ENCODE data around the gene SDC1.
"Not testable (repeated sequence)": the region's sequence is repeated elsewhere in the genome, so short reads cannot be mapped to it uniquely, and the experiment has no call there.

Gene SDC1

DNA sequence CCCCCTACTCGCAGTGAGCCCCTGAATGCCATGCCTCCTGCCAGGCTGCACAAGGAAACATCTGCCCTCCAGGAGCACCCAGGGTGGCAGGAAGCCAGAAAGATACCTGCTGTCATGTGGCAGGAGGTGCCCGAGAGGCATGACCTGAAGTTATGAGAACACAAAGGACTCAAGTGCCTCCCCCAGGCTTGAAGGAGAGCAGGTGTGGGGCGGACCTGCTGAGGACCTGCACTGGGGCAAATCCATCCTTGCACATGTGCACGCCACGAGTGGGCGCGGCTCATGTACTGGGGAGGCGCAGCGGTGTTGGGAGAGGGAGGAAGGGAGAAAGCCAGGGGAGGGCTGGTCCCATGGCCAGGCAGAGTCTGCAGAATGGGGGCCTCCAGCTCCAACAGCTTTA is 26.9 kb downstream of the SDC1 start:
- DNase-seq (ENCODE audit: low read depth in 2 of 2), result no peak

DNA sequence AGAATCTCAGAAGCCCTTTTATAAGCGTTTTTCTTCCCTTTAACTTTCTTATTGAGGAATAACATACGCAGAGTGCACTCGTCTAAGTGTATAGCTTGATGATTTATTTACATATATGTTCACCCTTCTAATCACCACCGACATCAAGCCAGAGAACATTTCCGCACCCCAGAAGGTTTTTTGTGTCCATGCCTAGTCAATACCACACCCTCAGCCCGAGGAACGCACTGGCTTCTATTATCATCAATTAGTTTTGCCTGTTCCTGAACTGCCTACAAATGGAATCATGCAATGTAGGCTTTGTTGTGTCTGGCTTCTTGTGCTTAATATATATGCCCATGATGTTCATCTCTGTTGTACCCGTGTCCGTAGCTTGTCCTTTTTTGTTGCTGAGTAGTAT is 27.7 kb downstream of the SDC1 start:
- no peak for DNase-seq (ENCODE audit: low read depth in 2 of 2)

DNA sequence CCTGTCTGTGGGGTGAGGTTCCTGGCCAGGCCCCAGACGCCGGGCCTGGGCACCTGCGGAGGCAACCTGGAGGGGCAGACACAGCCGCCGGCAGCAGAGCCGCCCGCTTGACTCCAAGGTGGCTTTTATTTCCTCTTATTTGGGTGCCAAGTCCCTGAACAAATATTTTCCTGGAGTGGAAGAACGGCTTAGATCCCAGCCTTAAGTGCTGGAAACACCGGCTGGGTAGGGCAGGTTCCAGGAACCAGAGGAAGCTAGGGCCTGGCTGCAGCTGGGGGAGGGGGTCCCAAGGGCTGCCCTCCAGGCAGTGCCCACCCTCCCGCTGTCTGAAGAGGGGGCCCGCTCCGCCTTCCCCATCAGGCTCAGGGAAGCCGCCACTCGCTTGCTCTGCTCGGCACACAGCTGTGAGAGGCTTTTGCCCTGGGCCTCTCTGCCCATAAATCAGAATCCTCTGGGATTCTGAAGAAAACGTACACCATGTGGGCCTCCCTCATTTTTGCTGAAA is 28.2 kb downstream of the SDC1 start:
- no peak for DNase-seq (ENCODE audit: low read depth in 2 of 2)

DNA sequence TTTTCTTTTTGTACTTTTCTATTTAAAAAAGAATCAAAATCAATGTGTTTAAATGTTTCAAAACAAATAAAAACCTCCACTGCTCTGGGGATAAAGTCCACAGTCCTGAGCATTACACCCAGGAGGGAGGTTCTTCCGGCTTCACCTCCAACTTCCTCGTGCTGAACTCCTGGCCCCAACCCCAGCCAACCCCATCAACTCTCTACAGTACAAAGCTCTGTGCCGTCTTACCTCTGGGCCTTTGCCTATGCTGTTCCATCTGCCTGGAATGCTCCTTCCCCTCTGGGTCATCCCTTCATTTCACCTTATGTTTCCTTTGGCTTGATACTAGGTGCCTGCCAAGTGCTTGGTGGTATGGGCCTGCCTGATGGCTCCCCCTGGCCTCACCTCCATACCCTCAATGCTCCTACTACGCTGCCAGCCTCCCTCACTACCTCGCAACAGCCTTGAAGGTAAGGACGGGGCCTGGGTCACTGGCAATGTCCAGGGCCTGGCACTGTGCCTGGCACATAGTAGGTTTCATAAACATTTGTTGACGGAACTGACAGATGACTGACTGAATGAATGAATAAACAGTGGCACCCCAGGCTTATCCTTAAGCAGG is 28.8 kb downstream of the SDC1 start:
- DNase-seq (ENCODE audit: low read depth in 2 of 2), result no peak

DNA sequence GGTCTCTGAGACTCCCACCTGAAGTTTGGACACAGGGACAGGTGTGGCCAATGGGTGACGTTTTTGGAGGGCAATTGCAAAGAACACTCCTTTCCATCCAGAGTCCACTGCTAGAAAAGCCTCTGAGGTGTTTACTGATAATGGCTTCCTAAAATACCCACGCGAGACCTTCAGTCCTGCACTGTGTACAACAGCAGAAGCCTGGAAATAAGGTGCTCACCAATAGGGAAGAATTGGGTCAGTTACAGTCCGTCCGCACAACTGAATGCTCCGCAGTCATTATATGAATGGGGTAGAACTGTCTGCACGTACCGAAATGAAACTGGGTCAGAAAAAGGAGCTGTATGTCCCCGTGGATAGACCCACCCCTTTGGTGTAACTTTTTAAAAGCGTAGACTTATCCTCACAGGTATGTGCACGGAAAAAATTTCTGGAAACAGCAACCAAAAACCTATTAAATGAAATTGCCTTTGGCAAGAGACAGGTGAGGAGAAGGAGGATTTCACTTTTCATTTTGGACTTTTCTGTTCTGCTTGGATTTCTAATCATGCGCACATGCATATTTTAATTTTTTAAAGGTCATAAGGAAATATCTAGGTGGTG is 29.4 kb downstream of the SDC1 start:
- no peak for DNase-seq (ENCODE audit: low read depth in 2 of 2)

DNA sequence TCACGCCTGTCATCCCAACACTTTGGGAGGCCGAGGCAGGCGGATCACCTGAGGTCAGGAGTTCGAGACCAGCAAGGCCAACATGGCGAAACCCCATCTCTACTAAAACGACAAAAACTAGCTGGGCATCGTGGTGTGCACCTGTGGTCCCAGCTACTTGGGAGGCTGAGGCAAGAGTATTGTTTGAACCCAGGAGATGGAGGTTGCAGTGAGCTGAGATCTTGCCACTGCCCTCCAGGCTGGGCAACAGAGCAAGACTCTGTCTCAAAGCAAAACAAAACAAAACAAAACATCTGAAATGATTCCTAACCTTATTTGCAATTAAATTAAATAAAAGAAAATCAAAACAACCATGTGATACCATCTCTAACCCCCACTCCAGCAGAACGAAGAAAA is 29.9 kb downstream of the SDC1 start:
- not testable (repeated sequence) for DNase-seq (ENCODE audit: low read depth in 2 of 2)

DNA sequence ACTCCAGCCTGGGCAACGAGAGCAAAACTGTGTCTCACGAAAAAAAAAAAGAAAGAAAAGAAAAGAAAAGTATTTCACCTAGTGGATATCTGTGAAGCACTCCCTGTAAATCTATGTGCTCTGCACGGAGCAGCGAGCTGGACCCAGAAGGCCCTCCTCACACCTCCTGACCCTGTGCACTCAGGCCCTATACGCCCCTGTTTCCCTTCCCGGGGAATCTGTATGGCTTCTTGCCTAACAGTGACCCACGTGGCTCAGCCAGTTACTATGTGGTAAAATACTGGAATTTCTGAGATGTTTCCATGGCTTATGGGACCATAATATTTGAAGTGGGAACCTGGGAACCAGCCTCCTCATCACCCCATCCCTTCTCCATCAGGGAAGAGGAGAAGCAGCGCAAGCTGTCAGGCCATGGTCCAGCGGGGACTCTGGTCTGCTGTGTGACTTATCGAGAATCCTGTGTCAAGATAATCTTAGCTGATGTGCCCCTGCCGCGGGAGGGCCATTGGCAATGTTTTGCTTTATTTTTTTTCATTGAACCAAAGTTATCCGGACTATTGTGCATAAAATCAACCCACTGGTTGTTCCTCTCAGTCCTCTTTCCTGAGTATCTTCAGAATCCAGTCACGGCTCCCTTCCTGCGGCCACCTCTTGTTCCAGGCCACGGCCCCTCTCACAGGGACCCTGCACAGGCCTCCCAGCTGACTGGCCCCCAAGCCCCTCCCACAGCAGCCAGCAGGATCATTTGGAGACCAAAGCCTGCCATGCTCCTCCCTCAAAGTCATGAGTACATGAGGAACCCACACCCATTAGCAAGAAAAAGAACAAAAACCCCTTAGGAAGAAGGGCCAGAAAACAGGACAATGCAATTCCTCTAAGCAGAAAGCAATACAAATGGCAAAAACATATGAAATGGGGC is 30.6 kb downstream of the SDC1 start:
- no peak for DNase-seq (ENCODE audit: low read depth in 2 of 2)

DNA sequence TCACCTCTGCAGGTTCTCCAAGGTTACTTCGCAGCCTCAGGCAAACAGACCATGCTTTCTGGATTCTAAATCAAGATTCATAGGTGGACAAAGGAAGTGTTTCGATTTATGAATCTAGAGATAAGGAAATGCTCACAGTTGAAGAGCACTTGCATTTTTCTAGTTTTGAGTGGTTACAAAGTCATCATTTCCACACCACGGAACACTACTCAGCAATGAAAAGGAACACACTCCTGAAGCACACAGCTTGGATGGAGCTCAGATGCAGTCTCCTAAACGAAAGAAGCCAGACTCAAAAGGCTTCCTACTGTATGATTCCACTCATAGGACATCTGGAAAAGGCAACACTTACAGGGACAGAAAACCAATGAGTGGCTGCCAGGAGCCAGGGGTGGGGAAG is 31.7 kb downstream of the SDC1 start:
- DNase-seq (ENCODE audit: low read depth in 2 of 2), result no peak

DNA sequence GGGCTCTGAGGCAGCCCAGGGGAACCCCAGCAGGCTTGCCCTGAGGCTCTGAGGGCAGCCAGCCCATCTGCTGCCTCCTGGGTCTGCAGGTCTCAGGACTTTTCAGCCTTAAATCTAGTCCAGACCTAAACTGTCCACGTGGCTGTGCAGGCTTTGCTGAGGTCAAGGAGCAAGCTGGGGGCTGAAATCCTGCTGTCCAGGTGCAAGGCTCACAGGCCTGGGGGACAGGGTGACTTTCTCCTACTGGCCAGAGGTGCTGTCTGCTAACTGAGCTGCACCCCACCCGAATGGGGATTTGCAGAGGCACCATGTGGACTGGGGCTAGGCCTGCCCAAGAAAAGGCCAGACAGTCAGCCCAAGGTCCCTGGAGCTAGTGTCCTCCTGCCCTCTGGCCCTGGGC is 32.1 kb downstream of the SDC1 start:
- no peak for DNase-seq (ENCODE audit: low read depth in 2 of 2)

DNA sequence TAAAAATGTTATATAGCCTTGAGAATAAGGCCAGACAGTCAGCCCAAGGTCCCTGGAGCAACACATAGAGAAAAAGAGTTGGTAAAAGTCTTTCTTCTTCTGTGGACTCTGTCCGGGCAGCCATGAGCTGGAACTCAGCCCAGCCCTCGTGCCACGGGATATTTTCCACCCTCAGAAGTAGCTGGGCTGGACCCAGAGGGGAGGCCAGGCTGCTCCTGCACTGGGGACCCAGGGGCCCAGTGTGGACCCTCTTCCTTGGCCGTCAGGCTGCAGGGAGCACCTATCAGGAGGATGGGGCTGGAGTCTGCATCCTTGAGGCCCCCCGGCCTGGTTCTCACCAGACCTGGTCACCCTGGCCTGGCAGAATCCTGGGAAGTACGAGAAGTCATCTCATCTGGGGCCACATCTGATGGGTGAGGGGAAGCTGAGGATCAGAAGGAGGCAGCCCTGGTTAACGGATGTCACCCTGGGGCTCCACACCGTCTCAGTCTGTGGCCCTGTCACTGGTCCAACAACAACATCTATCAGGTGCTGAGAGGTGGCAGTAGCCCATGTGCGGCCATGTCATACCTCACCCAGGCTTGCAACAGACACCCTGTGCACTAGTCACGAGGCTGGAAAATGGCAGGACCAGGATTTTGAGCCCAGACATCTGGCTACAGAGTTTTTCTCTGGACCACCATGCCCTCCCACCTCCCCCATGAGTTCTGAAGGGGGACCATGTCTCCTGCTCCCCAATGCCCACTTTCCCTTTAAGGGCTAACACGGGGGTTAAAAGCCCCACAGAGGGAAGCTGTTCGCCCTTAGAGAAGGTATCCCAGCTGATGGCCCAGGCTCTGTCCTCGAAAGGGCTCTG is 33.0 kb downstream of the SDC1 start:
- DNase-seq (ENCODE audit: low read depth in 2 of 2), result no peak

DNA sequence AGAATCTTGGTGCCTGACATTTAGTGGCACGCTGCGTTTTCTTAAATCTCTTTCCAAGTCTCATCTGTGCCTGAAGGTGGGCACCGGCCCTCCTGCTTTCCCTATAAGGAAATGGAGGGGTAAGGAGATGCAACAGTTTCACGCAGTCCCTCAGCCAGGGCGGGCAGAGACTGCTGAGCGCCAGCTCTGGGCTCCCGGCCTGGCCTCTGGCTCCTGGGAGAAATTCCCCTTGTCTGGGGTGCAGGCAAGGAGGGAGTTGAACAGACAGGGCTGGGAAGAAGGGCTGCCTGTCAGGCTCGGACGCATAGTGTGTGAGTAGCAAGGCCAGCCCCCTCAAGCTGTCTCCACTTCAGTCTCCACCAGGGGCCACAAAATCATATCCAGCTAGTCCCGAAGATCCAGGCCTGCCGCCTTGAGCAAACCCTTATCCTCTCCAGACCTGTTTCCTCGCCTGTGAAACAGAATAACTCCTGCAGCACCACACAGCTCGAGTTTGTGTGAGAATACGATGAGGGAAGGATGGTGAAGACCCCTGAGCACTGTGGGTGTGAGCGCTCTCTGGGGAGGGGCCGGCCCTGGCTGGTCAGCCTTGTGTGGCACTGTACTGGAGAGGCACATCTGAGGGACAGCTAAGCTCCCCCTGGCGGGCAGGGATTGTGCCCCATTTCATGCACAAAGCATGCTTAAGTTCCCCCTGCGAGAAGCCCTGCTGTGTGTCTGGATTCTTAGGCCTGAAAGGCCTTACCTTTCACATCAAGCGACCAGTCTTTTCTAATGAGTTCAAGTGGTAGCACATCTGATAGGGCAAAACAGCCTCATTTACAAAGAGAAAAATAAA is 33.8 kb downstream of the SDC1 start:
- no peak for DNase-seq (ENCODE audit: low read depth in 2 of 2)

DNA sequence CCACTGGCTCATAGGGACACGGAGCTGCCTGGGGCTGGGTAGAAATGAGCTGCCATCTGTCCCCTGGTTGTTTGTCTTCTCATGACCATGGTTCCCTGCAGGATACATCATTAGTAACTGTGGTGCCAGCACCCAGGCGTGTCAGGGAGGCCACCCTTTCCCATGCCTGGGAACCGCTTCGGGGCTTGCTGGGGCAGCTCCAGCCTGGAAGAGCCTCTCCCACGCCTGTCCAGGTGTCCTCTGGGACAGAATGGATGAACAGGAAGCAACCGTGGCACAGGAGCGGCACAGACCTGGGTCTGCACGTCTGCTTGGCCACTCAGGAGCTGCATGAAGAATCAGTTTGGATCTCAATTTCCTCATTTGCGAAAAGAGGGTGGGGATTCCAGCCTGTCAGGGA is 34.8 kb downstream of the SDC1 start:
- no peak for DNase-seq (ENCODE audit: low read depth in 2 of 2)

DNA sequence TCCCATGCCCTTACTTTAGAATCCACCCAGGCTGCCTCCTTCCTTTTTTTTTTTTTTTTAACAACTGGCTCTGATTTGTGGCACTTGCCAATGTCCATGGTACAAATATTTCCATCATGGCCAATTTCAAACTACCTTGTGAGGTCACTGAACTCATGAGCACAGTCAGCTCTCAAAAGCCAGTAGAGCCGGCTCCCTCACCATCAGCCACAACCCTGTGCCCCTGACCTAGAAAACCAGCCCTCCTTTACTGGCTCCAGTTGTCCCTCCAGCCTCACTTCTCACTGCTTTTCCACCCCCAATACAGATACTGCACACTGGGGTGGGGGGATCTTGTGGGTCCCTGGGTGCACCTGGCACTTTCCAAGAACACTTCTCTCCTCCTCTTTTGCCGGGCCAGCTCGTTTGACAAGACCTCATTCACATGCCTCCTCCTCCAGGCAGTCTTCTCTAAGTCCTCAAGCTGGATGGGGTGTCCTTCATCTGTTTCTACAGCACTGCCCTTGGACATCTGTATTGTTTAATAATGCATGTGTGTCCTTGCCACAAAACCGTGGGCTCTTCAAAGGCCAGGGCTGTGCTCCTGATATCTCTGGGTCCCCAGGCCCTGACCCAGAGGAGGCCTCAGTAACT is 35.5 kb downstream of the SDC1 start:
- DNase-seq (ENCODE audit: low read depth in 2 of 2), result no peak

DNA sequence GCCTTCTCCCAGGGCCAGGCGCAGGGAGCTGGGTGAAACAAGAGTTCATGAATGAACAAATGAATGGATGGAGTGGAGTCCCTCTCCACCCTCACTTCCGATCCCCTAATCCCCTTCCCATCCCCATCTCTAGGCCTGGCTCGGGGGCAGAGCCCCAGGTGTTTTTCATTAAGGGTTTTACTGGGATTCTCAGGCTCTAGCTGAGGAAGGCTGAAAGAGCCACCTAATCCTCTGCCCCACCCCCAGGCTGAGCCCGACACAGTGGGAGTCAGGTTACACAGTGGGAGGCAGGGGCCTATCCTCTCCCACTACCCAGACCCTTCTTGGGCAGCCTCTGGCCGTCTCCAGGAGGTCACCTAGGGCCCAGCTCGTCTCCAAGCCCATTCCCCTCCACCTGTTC is 36.1 kb downstream of the SDC1 start:
- no peak for DNase-seq (ENCODE audit: low read depth in 2 of 2)

DNA sequence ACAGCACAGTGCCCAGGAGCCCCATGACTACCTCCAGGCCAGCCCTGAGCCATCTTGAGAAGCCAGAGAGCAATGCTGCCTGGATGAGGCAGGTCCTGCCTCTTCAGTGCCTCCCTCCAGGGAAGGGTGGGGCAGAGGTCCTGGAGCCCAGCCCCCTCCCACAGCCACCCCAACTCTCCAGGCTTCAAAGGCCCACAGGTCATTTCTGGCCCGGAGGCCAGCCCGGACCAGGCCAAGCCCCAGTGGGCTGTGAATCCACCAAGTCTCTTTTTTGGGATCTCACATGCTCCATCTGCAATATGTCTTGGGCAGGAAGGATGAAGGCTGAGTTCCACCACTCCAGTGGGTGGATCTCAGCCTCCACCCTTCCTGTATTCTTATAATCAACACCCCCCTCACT is 36.7 kb downstream of the SDC1 start:
- DNase-seq (ENCODE audit: low read depth in 2 of 2), result no peak

DNA sequence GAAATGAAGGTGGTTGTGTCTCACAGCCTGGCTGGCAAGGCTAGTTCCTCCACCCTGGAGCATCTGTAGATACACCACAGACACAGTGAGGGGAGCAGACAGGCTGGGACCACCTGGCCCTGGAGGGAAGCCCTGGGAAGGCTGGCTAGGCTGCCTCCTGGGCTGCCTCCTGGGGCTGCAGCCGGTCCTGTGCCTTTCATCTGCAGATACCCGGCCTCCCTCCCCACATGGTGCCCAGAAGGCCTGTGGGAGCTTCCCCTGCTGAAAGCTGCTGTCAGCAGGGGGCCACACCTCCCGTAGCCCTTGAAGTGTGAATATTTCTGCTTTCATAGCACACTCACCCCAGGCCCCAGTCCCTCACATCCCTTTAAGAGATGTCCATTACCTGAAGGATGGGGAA is 37.6 kb downstream of the SDC1 start:
- no peak for DNase-seq (ENCODE audit: low read depth in 2 of 2)

DNA sequence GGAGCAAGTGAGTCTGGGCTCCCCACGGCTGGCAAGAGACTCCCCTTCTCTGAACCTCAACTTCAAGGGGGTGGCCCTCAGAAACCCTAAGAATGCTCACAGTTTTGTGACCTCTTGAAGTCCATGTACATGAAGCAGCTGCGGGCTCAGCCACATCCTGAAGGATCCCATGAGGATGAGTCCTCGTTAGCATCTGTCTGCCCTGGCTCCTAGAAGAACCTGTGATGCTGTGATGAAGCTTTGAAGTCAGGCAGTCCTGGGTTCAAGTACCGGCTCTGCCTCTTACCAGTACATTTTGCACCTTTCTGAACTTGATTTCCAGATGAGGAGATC is 38.1 kb downstream of the SDC1 start:
- no peak for DNase-seq (ENCODE audit: low read depth in 2 of 2)

DNA sequence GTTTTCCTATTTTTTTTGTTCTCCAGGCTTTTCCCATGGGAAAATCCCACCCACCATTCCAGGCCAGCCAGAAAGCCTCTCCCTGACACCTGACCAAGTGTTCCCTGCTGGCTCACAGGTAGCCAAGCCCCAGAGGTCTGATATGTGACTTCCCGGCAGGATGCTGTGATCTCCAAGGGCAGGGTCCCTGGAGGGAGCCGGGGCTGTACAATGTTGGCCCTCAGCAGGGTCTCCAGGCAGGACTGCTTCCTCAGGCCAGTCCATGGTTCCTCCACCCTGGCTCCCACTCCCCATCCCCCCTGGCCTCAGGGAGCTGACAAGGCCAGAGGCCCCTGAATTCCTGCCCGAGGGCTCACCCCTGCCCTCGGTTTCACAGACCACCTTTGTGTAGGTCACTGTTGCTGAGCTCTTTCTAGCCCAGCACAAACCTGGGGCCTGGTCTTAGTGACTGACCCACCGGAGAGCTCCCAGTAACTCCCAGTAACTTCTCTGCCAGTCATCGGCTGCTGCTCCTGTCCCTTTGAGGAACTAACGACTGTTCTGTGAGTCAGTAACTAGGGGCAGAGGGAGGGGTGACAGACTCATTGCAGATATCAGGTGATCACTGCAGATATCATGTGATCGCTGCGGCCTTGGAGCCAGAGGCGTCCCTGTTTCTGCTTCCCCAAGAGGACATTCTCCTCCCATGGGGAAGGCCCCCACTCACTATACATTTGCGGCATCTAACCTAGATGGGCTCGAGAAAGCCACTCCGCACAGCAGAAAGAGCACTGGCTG is 38.7 kb downstream of the SDC1 start:
- DNase-seq (ENCODE audit: low read depth in 2 of 2), result no peak

DNA sequence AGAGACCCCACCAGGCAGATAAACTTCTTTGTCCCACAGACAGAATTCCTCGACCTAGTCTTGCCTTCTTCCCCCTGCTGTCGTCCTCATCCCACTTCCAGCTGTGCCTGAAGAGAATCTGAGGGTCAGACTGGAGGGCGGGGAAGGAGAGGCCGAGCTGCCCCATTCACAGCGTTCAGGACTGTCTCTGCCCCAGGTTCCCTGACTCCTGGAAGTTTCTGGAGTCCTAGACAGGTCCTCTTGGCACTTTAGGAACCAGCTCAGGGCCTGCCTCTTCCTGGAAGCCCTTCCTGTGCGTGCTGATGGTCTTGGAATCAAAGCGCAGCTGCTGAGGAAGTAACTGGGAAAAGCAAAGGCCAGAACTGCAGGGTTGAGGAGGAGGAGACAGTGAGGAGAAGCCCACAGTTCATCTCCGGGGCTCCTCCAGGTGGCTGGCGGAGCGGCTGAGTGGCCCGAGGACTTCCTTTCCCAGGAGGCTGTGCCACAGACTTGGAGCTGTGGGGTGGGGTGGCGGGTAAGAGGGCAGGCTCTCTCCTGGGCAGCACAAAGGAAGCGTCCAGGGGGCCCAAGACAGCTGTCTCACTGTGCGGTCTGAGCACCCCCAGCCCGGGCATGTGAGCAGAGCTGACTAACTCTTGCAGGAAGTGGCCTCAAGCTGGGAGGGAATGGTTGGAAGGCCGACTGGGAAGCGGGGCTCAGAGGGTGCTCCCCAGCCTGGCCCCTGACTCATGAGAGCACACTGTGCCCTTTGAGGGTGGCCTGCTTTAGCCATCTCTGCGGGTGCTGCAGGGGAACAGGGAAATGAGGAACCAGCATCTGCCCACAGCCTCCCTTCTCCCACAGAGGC is 39.5 kb downstream of the SDC1 start:
- DNase-seq (ENCODE audit: low read depth in 2 of 2), result no peak

All from activated CD4-positive, alpha-beta T cell treated with anti-CD3 and anti-CD28 coated beads for 24 hours (primary cell).